ENCODE results near the gene FAT2. TPM values are rescaled to one million over a fixed set of nuclear protein-coding genes. Genes with fewer than 3 reads are reported as not detected.

Gene FAT2
- total and polyA plus RNA-seq, 10 of the 15 experiments (the other 5 are each of a cell fraction or from before 2014, with no cell fraction given) = 0.01 to 0.06 (median 0.03) TPM; not detected in 3

- TF ChIP-seq JUND (IDR thresholded peaks at IDR 0.05; ENCODE audit: low read depth, low read length) = no peak
- no peak for TF ChIP-seq EP300 (IDR thresholded peaks at IDR 0.05; ENCODE audit: borderline replicate concordance in 1 of 2, control insufficient read depth in 1 of 2, low read depth in 2 of 2, low read length in 2 of 2)
- TF ChIP-seq NFXL1 (IDR thresholded peaks at IDR 0.05; ENCODE audit: borderline replicate concordance) = no peak
- no peak for TF ChIP-seq STAT3 (IDR thresholded peaks at IDR 0.05; ENCODE audit: low read depth, low read length)
- no peak for TF ChIP-seq ZBTB40 (IDR thresholded peaks at IDR 0.05; ENCODE audit: borderline replicate concordance)
- no peak for TF ChIP-seq RFX5 (IDR thresholded peaks at IDR 0.05; ENCODE audit: low read depth, low read length)
- TF ChIP-seq HCFC1 (IDR thresholded peaks at IDR 0.05; ENCODE audit: low read length) = no peak
- no peak for TF ChIP-seq HDAC2 (IDR thresholded peaks at IDR 0.05)
- no peak for TF ChIP-seq IRF4 (IDR thresholded peaks at IDR 0.05; ENCODE audit: low read depth, low read length)
- no peak for TF ChIP-seq CHD4 (IDR thresholded peaks at IDR 0.05)
- TF ChIP-seq BHLHE40 (IDR thresholded peaks at IDR 0.05; ENCODE audit: borderline replicate concordance in 1 of 2, low read depth in 2 of 2, low read length in 1 of 2) = no peak
- TF ChIP-seq IRF3 (IDR thresholded peaks at IDR 0.05) = no peak
- no peak for TF ChIP-seq POLR2A (IDR thresholded peaks at IDR 0.05; ENCODE audit: low read depth, low read length)
- no peak for TF ChIP-seq RUNX3 (IDR thresholded peaks at IDR 0.05; ENCODE audit: low read length)
- no peak for TF ChIP-seq ZNF207 (IDR thresholded peaks at IDR 0.05; ENCODE audit: borderline replicate concordance)
- no peak for TF ChIP-seq PAX5 (IDR thresholded peaks at IDR 0.05; ENCODE audit: borderline replicate concordance, low read depth, low read length)
- no peak for TF ChIP-seq TAF1 (IDR thresholded peaks at IDR 0.05; ENCODE audit: borderline replicate concordance, low read depth, low read length)
- no peak for TF ChIP-seq ASH2L (IDR thresholded peaks at IDR 0.05; ENCODE audit: borderline replicate concordance, low read depth)
- TF ChIP-seq MTA2 (IDR thresholded peaks at IDR 0.05; ENCODE audit: low read depth) = no peak
- no peak for TF ChIP-seq KDM1A (IDR thresholded peaks at IDR 0.05; ENCODE audit: borderline replicate concordance)
- Histone ChIP-seq H3K9me3 (replicated peaks; ENCODE audit: control insufficient read depth, insufficient read depth, low read length) (no peaks in the 10 kb centered on the region), H3K79me2 (ENCODE audit: control insufficient read depth, insufficient read depth, low read length) (no peaks in the 10 kb centered on the region), H3K4me2 (ENCODE audit: control insufficient read depth, insufficient read depth) (no peak overlapping the region), H3K36me3 (ENCODE audit: control insufficient read depth in 2 of 2, insufficient read depth in 2 of 2, low read length in 1 of 2) (no peaks in the 10 kb centered on the region), H3K9ac (ENCODE audit: control insufficient read depth, insufficient read depth, low read length) (no peak overlapping the region), H3K4me1 (ENCODE audit: control insufficient read depth, insufficient read depth, low read length) (peaks cover 23% of the 10 kb centered on the region), H3K4me3 (no peak overlapping the region), H4K20me1 (ENCODE audit: control insufficient read depth, insufficient read depth) (no peaks in the 10 kb centered on the region), H2AFZ (ENCODE audit: control insufficient read depth, low read depth, low read length) (no peak overlapping the region), H3K27ac (ENCODE audit: control insufficient read depth, insufficient read depth) (no peak overlapping the region), H3K27me3 (replicated peaks in 1 of 2; ENCODE audit: control insufficient read depth in 2 of 2, insufficient read depth in 2 of 2, low read length in 1 of 2) (no peaks in the 10 kb centered on the region; a peak in 1 of 4 replicates)
- 34% methylated on average over 3 of the region's 3 CpGs for WGBS (ENCODE audit: insufficient coverage, insufficient replicate concordance, low lambda C conversion rate, missing lambda C conversion rate)
- BruUV-seq (replicated peaks) = no TSS peak
- intact Hi-C loops (cut with micrococcal nuclease; ENCODE audit: unreplicated experiment) (no loop called here), in situ Hi-C loops (cut with MboI) (no loop called here)
- ChIA-PET POLR2A (interaction anchor here (0.5 kb wide), 1 partner anchor 151 kb away, joined by 3 read pairs; no protein-coding TSS in a partner anchor), SMC1A (ENCODE audit: uncharacterized antibody, unreplicated experiment) (interaction anchor here (0.6 to 2.7 kb wide), 9 partner anchors 8 to 64 kb away, joined by 3 to 10 read pairs (median 4); no protein-coding TSS in a partner anchor), RAD21 (ENCODE audit: unreplicated experiment) (interaction anchor here (0.6 to 3.4 kb wide), 3 partner anchors 13 to 98 kb away, joined by 3 to 17 read pairs (median 5); no protein-coding TSS in a partner anchor), CTCF (interaction anchor here (0.7 to 2.0 kb wide), 10 partner anchors 11 to 172 kb away, joined by 3 to 7 read pairs (median 4); no protein-coding TSS in a partner anchor)
- ATAC-seq (peak; percentile 53), DNase-seq (ENCODE audit: low read depth, low spot score) (no peak), FAIRE-seq (no peak)
Measured at GRCh38 chr5:151617841-151618710, 26.9 kb upstream of the FAT2 start.
